Stimulated activated CD4-positive, alpha-beta T cell treated with anti-CD3 and anti-CD28 coated beads, Interleukin-1b, Interleukin-23, amount 100 ng/mL, for 4 hours (primary cell): ENCODE results near the gene WTAP.
"Not testable (repeated sequence)": the region's sequence is repeated elsewhere in the genome, so short reads cannot be mapped to it uniquely, and the experiment has no call there.

Experiments
- DNase-seq, 2 donors: peaks; one replicate each; pipeline ENCODE4 v3.0.0-alpha.2; 2020; ENCODE audit warnings: low read depth in 2 of 2

The WTAP gene

DNA sequence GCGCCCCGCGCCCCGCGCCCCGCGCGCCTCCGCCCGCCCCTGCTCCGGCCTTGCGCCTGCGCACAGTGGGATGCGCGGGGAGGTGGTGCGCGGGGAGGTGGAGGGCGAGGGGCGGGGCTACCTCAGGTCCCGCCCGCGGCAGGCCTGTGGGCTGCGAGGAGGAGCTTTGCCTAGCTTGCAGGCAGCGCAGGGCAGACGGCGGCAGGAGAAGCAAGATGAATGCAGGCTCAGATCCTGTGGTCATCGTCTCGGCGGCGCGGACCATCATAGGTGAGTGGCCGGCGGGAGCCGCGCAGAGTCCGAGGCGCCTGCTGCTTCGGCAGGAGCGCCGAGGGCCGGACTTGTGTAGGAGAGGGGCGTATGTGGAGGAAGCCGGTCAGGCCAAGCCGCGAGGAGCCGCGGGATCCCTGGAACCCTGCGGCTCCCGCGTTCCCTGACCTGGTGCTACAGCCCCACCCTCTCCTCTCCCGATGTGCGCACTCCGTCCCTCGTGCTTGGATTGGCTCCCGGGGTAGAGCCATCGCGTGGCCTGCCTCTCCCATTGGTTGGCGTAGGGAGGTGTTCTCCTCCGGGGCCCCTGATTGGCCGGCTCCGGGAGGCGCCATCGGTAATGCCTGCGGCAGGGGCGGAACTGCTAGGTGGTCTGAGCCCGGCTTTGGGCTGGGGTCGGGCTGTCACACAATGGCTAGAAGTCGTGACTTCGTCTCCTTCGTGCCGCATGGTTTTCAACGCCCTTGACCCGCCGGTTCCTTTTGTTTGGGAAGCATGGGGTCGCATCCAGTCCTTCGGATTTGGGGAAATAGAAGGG lies 34.8 kb downstream of the WTAP start, which contains the start of gene ACAT2:
ACAT2 (plus strand) TSS at position 173 of the 808 bp plus-strand sequence; CDS start at position 216, 43 bp downstream.
- DNase-seq = peak; percentile 80 to 89

GRCh38 chr6:159762681-159763293 lies 35.5 kb downstream of the WTAP start:
- DNase-seq = no peak

DNA sequence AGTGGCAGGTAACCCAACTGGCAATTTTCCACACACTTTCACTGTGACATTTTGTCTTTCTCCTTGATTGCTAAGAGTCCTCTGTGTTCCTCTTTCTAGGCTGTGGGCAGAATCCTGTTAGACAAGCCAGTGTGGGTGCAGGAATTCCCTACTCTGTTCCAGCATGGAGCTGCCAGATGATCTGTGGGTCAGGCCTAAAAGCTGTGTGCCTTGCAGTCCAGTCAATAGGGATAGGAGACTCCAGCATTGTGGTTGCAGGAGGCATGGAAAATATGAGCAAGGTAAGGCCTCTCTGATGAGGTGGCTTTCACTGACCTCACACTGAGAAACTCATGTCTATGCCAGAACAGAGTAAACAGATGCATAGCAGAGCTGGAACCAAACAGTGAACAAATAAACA lies 39.6 kb downstream of the WTAP start:
- no peak for DNase-seq

GRCh38 chr6:159769470-159769869 lies 42.2 kb downstream of the WTAP start:
- DNase-seq = no peak

- no peak for DNase-seq
Measured at GRCh38 chr6:159772196-159772595, 44.9 kb downstream of the WTAP start.

DNA sequence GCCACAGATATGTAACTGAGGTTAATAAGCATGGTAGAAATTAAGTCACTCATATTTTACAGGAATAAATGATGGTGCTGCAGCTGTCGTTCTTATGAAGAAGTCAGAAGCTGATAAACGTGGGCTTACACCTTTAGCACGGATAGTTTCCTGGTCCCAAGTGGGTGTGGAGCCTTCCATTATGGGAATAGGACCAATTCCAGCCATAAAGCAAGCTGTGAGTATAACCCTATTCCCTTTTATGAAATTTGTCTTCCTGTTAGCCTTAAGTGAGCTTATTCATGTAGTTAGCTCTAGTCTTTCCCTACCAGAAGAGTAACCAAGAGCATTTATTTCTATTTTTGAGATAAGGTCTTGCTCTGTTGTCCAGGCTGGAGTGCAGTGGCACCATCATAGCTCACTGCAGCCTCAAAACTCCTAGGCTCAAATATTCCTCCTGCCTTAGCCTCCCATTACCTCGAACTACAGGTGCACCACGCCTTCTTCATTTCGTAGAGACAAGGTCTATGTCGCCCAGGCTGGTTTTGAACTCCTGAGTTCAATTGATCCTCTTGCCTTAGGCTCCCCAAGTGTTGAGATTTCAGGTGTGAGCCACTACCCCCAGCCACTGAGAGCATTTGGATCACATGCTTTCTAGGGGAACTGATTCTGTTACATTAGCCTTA lies 50.1 kb downstream of the WTAP start:
- no peak for DNase-seq

DNA sequence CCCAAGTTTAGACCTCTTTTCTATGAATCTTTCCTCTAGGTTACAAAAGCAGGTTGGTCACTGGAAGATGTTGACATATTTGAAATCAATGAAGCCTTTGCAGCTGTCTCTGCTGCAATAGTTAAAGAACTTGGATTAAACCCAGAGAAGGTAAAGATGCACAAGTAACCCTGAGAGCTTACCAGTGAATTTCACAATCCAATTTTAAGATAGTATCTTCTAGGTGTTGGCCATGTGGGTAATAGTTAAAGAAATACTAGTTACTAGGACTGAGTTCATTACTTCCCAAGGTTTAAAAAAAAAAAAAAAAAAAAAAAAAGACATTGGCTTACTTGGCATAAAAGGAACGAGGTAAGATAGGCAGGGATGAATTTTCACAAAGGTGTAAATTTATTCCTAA lies 50.8 kb downstream of the WTAP start:
- no peak for DNase-seq

DNA sequence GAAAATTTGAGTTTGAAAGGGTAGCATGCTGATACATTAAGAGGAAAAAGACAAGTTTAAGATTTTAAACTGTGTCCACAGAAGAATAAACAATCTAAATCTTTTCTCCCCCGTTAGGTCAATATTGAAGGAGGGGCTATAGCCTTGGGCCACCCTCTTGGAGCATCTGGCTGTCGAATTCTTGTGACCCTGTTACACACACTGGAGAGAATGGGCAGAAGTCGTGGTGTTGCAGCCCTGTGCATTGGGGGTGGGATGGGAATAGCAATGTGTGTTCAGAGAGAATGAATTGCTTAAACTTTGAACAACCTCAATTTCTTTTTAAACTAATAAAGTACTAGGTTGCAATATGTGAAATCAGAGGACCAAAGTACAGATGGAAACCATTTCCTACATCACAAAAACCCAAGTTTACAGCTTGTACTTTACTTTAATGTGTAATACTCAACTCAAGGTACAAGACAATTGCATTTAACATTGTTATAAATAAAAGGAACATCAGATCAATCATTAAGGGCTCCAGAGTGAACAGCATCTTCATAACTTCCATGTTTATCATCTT lies 51.3 kb downstream of the WTAP start:
- no peak for DNase-seq

- no peak for DNase-seq
Measured at GRCh38 chr6:159788276-159788675, 61.0 kb downstream of the WTAP start.

DNA sequence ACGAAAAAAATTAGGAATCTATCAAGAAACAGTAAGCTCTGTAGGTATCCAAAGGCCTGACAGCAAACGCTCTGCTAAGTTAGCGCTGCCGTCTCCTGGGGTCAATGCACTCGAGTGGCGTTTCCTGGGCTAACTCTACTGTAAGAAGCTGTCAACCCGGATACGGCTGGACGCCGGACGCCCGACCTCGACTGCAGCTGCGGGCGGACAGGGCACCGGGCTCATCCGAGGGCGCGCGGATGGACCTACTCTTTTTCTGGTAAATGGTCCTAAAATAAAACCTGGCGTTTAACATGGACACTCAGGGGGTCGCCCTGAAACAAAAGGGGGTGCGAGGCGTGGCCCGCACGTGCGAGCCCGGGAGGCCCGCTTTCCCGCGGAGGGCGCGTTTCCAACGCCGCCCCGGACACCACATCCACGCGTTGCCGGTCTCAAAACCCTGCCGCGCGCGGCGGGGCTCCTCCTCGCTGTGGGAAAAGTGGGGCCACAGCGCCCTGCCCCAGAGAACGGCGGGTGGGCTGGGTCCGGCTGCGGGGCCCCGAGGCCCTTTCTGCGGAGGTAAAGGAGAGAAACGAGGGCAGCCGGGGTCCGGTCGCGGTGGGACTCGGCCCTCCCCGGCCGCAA lies 61.6 kb downstream of the WTAP start:
- peak in 1 of 2 donors; percentile 27 for DNase-seq

DNA sequence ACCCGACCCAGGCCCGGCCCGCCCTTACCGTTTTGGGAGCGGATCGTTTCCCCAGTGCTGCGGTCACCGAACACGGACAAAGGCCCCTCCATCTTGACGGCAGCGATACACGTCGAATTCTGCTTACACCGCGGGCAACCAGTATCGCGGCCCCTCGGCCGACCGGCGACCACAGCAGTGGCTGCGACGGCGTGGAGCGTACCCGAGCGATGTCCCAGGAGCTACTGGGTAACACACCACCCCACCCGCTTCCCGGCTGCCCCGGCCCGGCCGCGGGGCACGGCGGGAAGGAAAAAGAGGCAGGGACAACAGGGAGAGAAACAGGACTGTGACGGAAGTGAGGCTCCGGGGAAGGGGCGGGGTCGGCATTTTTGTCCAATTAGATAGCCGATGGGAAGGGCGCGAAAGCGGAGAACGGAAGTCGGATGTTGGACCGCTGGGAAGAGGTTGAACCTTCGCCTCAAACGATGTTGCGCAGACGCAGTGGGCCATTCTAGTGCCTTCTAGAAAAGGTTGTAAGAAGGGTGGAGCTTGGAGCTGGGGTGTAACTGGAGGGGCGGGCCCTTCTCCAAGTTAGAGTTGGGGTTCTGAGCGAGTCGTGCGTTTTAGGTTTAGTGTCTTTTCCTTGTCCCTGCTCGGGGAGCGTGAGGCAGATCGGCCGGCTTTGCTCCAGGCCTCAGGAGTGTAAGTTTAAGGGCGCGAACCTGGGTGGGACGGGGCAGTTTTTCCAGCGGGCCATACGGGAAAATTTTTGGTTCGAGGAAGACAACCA lies 62.3 kb downstream of the WTAP start, which contains the start of gene TCP1:
TCP1 (minus strand) TSS at position 226 of the 772 bp plus-strand sequence; CDS start at position 92, 134 bp downstream.
- DNase-seq = peak; percentile 96 to 98

DNA sequence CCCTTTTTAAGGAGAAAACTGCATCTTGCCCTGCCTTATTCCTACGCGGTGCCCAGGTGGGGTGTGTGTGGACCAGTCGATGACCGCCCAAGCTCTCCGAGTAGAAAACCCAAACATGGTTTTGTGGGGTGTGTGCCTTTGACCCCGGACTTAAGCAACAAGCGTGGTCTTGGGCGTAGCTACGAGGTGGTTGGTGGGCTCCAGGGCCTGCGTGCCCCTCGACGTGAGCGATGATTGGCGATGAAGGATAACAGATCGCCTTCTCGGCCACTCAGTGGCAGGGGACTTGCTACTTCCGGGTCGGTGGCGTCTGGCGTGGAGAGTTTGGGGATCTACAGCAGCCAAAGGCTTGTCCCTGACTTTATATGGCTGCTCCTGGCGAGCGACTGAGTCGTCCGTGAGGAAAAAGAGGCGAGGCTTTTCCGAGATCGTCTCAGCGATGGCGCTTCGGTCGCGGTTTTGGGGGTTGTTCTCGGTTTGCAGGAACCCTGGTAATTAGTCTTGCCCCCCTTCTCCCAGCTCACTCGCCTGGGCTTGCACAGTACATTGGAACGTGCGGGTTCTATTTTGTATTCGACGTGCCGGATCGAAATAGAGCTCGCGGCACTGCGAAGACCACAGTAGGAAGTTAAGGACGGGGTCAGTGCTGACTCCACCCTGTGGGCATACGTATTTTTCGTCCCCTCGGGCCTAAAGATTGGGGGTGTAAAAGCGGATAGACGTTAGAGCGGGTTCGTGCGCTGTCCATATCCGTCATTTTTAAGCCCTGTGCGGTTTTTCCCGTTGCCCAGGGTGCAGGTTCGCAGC lies 63.0 kb downstream of the WTAP start, which contains the start of gene MRPL18:
MRPL18 (plus strand) TSS at position 319 of the 807 bp plus-strand sequence; CDS start at position 440, 121 bp downstream.
- DNase-seq = peak; percentile 77 to 80

DNA sequence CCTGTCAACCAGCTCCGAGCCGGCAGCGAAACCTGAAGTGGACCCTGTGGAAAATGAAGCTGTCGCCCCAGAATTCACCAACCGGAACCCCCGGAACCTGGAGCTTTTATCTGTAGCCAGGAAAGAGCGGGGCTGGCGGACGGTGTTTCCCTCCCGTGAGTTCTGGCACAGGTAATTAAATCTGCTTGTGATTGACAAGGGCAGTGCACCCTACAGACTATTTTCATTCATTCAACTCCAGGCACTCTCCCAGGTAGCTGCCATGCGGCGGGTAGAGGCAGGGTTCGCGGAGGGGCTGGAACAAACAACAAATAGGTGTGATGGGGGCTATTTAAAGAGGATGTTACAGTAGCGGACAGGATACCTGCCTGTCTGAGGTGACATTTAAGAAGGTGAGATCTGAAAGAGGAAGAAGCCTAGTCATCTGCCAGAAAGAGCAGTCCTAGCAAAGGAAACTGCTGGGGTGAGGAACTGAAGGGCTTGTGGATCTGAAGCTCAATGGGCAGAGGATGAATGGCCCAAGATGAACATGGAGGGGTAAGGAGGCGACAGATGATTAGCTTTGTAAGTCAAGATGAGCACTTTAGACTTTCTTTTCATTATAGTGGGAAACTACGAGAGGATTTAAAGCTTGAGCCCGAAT lies 63.8 kb downstream of the WTAP start:
- DNase-seq = no peak

- DNase-seq = not testable (repeated sequence)
Measured at GRCh38 chr6:159794976-159795375, 67.7 kb downstream of the WTAP start.

GRCh38 chr6:159797554-159797953 lies 70.2 kb downstream of the WTAP start:
- no peak for DNase-seq

- no peak for DNase-seq
Measured at GRCh38 chr6:159800141-159800865, 73.0 kb downstream of the WTAP start, which contains the start of gene PNLDC1. PNLDC1 (plus strand) TSS chr6:159800276; CDS start chr6:159800308, 32 bp downstream.

DNA sequence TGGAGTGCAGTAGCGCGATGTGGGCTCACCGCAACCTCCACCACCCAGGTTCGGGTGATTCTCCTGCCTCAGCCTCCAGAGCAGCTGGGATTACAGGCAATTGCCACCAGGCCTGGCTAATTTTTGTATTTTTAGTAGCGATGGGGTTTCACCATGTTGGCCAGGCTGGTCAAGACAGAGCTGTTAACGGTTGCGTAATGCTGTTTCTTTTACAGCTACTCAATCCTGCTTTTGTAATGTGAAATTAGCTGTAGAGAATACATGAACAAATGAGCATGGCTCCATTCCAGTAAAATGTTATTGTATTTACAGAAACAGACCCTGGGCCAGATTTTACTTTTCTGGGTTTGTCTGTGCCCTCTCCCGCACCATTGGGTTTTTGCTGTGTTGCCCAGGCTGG lies 74.6 kb downstream of the WTAP start:
- DNase-seq = no peak

GRCh38 chr6:159804504-159804903 lies 77.2 kb downstream of the WTAP start:
- DNase-seq = no peak
